CD1c-positive myeloid dendritic cell (primary cell): ENCODE measurements around the gene PPP6R1.

Source experiments
- DNase-seq: peaks from one replicate; pipeline ENCODE4 v3.0.0-alpha.2; 2016; ENCODE audit errors: extremely low spot score

Gene PPP6R1

DNA sequence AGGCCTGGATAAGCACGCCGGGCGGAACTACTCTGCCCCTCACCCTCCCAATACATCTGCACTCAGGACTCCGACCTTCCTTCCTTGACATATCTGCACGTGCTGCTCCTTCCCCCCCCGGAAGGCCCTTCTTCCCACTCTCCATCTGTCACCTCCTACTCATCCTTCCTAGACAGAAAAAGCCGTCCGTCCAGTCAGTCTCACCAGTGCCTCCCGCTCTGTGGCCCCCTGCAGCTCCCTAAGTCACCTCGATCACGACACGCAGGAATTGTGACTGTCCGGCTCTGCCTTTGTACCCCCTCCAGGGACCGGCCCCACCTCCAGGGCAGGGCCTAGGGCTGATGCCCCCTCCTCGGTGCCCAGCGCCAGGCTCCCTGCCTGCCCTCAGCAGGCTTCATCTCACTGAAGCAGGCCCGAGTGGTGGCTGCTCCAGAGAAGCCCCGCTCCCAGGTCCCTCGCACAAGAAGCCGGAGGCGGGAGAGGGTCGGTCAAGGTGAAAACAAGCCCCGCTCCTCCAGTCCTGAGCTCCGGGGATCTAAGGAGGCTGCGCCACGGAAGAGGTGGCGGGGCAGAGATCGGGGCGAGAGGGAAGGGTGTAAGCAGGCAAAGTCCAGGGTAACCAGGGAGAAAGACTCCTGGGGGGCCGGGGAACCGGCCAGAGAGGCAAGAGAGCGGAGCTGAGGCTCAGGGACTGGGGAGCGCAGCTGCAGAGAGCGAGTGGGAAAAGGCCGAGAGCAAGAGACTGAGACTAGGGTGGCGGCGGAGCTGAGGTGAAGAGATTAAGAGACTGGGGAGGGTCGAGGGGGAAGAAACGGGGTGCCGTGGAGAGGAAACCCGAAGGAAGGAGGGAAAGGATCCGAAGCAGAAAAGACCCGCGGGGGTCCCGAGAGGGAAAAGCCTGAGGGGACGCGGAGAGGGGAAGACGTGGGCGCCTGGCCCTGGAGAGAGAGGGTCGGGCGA lies 1.1 kb downstream of the PPP6R1 start:
- peak; percentile 46 for DNase-seq

DNA sequence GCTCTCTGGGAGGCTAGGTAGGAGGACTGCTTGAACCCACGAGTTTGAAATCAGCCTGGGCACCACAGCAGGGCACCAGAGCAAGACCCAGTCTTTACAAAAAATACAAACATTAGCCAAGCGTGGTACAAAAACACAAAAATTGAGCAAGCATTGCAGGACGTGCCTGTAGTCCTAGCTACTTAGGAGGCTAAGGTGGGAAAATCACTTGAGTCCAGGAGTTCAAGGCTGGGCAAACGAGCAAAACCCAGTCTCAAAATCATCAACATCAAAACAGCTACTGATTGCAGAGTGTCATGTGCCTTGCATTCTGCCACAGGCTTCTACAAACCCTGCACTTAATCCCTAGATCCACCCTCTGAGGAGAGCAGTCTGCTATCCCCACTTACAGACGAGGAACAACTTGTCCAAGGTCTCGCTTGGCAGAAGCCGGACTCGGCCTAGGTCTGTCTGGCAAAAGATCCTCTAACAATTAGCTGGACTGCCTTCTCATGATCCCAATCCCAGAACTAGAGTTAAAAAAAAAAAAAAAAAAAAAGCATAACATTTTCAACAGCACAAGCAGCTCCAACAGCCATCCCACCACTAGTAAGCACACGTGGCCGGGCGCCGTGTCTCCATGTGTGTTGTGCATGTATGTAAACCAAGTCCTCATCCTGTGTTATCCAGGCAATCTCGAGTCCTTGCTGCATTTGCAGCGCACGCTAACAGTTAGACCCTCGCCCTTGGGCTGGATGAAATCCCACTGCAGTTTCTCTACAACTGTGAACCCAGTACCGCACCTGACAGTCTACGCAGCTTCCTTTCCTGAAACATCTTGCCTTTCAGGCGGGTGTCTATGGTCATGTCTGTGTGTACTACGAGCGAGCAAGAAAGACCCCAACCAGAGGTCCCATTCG lies 2.0 kb downstream of the PPP6R1 start:
- peak; percentile 11 for DNase-seq

DNA sequence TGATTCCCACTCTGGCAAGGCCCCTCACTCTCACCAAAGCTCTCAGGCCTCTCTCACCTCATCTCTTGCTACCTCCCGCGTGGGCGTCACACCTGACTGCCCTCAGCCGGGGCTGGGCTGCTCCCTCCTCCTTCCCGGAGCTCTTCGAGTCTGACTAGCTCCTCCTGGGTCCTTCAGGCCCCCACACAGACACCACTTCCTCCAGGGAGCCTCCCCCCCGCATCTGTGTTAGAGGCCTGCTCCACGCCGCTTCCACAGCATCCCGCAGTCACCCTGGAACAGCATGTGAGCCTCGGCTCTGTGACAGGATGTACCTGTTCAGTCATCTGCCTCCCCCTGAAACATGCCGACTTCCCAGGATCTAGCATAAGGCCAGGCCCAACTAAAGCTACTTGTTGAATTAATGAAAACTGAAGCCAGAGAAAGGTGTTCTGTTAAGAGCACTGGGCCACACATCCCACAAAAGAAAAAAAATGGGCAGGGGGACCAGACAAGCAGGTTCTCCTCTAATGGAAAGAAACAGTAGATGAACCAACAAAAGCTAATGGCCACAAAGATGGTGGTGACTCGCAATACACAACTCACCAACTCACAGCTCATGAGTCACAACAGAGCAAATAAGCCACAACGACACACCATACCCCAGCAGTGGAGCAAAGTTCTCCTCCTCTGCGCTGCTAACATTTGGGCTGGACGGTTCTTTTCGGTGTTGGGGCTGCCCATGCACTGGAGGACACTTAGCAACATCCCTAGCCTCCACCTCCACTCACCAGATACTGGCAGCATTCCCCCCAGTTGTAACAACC lies 3.0 kb downstream of the PPP6R1 start:
- DNase-seq = peak; percentile 41

DNA sequence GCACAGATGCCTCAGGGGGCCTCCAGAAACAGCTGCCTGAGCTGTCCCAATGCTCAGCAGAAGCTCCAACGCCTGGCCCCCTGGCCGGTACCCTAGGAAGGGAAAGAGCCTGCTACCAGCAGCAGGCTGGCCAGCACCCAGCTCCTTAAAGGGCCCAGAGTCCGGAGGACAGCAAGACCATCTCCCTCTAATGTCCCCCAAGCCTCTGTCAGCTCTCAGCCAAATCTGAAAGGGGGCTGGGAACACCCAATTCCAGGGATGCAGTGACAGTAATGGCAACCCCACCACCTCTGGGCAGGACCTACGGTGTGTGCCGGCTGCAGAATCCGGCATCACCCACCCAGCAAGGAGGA lies 4.2 kb downstream of the PPP6R1 start:
- DNase-seq = peak; percentile 1

DNA sequence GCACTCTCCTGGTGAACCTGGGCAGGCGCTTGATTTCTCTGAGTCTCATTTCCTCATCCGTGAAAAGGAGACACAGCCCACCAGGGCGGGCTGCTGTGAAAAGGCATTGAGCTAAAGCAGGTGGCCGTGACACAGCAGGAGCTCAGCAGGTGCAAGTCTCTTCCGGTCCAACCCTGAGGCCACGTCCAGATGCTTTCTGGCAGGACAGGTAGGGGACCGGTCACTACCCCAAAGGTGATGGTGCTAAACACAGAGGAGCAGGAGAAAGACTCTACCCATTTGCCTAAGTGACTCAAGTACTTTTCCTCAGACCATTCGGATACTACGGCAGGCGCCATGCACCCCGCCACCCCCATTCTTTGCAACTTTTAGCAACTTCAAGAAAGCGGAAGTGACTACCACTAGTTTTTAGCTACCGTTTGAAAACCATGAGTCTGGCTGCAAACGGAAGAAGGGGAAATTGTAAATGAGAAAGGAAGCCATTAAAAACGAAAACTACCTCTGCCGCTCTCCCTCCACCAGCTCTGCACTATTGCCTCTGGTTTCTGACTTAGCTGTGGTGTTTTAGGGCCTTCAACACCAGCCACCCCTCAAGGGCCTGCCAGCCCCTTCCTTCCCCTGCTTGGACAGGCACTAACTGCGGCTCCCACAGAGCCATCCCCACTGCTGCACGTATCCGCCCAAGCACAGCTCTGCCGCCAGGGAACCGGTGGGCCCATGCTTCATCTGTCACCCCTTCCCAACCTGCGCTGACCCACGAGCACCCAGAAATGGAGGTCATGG lies 4.8 kb downstream of the PPP6R1 start:
- DNase-seq = peak; percentile 89

DNA sequence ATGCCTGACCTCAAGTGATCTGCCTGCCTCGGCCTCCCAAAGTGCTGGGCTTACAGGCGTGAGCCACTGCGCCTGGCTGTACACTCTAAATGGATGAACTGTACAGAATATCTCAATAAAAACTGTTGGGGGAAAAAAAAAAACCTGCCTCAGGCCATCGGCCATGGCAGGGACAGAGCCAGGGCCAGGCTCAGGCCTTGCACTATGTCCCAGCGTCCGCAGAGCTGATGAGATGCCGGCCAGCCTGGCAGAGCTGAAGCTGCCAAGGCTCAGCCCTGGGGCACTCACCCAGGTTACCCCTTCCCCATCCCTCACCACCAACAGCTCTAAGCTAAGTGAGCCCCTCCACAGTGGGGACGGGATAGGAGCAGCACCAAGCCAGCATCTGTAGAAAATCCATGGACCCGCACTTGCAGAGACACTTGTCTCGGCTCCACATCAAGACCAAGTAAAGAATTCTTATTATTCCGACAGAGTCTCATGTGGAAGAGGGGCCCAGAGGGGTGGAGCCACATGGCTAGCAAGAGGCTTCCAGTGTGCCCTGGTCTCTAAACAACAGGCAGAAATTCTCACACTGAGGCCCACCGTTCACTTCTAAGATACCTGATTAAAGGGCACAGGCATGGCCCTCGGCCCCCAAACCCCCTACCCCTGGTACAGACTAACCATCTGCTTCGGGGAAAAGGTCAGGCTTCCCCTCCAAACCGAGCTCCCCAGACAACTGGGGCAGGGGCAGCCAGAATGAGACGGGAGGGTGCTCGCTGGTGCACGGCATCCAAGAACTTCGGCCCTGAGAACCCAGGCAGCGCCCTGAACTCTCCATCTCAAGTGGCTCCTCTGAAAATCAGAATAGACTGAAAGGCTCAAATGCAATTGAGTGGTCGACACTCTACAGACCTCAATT lies 5.8 kb downstream of the PPP6R1 start:
- no peak for DNase-seq

DNA sequence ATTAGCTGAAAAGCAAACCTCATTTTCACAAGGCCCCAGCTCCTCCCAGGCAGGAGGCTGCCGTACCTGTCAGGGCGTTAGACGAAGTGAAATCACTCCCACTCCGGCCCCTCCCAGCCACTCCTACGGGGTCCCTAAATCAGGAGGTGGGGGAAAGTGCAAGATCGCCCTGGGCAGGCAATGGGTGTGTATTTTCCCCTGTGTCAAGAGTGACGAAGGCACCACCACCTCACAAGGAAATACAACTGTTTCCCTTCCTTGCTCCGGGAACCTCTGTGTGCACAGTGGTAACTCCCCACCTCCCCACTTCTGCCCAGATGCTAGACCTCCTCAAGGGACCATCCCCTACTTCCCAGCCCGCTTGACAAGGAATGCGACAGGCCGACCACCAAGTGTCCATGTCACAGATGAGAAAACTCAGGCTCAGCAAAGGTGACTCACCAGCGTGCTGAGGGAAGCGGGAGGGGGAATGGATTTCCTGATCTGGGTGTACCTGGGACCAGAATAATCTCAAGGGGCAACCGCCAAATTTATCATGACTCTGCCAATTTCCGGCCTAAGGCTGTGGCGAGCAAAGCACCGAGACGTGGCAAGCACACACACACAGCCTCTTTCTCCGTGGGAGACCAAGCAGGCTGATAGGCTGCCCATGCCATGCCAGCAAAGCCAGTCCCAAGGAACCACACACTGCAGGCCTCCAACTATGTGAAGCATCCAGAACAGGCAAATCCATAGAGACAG lies 7.3 kb downstream of the PPP6R1 start:
- peak; percentile 8 for DNase-seq

DNA sequence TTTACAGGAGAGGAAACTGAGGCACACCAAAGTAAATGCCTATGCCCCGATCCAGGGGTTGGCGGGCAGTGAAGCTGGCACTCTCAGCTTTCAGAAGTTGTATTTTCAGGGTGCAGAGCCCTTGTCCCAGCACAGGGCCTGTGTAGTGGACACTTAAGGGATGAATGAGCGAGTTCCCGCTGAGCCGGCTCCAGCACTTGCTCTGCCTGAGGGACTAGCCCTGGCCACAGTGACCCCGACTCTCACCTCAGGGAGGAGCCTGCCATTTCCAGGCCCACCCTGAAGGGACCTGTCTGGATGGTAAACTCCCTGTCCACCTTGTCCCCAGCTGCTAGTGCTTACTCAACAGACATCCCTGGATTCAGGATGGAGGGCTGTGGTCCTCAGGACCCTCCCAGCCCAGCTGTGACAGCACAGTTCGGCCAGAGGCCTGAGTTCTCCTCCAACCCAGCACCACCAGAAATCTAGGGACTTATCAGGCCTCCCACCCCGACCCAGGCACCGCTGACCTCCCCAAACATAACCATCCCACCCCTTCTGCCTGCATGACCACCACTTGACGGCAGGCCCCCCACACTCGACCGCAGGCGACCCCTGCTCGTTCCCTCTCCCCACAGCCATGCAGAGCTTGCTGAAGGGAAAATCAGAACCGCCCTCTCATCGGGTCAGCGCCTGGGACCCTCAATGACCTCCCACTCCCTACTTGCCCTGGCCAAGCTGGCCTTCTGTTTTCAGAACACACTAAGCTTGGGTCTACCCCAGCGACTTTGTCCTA lies 8.4 kb downstream of the PPP6R1 start:
- no peak for DNase-seq

DNA sequence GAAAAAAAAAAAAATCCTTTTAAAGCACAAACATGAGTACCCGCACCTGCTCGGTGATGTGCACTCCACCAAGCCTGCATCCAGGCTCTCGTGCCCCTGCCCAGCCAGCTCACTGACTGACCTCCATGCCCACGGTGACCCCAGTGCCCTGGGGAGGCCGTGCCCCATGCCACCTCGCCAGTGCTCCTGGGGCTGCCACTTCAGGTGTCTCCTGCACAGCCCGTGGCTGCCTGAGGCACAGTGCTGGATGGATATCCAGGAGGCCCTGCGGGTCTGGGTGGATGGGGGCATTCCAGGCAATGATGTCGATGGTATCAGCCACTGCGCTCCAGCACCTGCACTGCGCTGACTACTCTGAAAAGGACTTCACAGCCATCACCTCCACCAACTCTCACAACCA lies 9.0 kb downstream of the PPP6R1 start:
- DNase-seq = no peak

DNA sequence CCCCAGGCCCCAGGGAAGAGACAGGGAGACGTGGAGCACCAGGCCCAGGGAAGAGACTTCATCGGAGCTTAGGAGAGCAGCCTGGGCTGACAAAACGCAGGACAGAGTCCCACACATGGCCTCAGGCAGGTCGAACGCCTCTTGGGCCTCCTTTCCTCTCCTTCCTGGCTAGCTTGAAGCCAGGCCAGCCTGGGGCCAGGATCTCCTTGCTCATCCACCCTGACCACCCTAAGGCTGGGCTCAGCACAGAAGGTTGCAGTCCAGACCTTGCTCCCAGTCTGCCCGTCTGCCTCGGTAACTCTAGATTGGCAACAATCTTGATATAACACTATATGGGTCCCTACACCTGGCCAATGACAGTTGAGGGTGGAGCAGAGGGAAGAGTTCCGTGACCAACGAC lies 10.1 kb downstream of the PPP6R1 start:
- DNase-seq = no peak

DNA sequence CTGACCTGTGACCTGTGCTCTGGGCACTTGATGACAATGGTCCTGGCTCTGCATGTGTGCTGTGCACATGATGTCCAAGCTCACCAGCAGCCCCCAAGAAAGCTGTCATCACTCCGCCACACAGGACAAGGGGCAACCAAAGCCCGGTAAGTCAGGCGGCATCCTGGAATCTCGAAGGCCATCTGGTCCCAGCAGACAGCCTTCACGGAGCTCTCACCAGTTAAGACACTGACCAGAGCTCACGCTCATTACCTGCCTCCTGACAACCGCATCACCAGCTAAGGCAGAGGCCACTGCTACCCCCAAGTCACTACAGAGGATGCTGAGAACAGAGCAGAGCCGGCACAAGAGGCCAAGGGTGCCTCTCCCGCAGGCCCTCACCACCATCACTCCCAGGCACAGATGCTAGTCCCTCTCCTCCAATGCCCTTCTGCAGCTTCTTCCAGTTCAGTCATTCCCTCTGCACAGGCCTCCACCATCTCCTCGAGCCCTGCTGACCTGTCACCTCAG lies 10.6 kb downstream of the PPP6R1 start:
- DNase-seq = no peak

DNA sequence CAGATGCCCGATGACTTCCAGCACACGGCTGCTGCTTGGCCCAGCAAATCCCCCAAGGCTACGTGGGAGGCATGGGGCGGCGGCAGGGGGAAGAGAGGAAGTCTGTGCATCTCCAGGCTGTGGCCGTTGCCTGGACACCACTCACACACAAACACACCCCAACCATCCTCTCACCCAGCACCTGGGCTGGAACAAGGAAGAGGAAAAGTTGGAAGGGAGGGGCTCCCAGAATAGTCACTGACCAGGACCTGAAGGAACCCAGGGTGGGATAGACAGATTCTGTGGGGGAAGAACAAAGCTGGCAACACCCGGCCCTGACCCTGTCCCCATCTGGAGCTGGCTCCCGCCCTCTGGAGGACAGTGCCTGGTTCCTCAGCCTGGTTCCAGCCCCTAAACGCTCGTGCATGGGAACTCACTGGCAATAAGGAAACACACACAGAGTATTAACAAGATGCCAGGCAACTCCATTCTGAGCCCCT lies 11.2 kb downstream of the PPP6R1 start:
- peak; percentile 87 for DNase-seq

DNA sequence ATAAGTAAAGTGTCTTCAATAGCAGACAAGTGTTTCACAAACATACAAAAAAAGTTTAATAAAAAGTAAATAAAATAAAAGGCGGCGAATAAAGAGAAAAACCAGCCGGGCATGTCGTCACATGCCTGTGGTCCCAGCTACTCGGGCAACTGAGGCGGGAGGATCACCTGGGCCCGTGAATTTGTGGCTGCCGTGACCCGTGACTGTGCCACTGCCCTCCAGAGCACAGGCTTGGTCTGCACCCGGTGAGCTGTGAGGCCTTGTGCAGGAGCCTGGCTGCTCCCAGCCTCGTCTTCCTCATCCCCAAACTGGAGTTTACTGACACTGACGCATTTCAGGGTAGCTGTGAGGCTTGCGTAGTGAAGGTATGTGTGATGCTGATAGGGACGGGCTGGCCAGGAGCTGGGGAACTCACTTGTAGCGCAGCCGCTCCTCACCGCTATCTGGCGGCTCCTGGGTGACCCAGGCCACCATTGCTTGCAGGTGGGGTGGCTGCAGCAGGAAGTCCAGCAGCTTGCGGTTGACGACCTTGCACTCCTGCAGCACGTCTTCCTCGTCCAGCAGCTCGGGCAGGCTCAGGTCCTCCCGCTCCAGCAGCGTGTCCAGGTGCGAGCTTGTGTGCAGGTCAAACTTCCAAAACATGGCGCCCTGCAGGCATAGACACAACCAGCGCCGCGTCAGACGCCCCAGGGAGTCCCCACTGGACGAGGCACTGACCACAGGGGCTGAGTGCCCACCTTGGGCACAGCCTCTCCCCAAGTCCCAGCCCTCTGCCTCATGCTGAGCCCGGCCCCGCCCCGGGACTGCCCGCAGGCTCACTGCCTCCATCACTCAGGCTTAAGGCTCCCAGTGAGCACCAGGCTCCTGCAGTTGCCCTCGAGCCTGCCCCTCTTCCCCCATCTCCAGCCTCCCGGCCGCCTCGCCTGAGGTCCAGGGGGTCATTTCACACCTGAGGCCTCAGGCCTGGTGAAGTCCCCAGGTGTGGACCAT lies 12.1 kb downstream of the PPP6R1 start:
- DNase-seq = no peak

DNA sequence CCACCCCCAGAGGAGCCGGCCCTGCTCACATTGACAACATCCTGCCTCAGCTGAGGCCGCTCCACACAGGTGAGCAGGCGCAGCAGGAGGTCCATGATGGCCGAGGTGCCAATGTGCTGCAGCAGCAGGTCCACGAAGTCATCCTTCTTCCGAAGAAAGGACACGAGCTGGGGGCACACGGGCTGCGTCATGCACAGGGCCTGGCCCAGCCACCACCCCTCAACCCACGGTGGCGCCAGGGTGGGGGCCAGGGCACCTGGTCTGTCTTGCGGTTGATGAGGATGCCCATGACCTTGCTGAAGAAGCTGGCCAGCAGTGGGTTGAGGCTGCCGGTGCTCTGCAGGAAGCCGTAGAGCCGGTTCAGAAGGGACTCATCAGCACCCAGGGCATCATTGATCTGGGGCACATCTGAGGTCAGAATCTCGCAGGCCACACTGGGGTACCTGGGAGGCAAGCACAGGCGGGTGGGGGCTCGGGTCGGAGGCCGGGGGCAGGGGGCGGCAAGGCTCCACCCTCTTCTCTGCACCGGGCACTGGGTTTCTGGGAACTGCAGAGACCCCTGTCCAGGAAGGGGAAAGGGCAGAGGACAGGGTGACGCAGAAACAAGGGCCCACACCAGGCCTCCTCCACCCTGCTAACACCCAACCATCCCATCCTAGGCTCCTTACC lies 13.4 kb downstream of the PPP6R1 start:
- no peak for DNase-seq

DNA sequence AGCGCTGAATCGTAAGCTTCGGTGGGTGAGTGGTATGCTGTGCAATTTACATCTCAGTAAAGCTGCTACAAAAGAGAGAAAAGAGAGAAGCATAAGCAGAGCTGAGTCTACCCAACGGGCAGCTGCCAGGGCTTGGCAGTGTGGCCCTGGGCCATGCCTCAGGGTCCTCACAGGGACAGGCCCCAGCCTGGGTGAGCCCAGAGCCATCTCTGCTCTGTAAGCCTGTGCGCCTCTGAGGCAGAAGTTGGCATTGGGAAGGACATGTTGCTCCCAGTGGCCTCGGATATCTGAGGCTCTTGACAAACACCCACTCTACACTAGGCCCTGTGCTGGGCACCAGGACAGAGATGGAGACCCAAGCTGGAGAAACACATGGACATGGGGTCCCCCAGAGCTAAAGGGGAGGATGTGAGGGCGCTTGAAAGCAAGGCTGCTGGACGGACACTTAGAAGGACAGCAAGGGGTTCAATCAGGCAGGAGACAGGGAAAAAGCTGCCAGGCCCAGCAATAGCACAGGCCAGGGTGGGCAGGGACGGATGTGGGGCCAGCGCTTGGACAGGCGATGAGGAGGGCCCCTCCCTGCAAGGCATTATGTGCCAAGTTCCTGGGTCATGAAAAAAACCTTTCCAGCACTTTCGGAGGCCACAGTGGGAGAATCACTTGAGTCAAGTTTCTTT lies 14.7 kb downstream of the PPP6R1 start:
- no peak for DNase-seq

DNA sequence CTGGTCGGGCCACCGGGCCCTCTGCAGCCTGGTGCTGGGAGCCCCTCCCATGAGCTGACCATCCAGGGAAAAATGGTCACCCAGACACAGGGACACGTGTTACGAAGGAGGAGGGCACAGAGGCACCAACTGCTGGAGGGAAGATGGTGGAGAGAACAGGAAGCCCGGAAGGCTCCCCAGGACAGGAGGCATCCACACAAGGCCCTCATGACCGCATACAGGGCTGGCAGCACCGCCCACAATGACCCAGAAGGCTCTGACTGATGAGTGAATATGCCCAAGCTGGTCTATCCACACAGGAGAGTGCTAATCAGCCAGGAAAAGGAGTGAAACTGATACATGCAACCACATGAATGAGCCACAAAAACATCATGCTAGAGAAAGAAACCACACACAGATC lies 16.3 kb downstream of the PPP6R1 start:
- DNase-seq = no peak
